Activated T-cell treated with anti-CD3 and anti-CD28 coated beads, Interleukin-2, amount 50 U/mL, for 72 hours (primary cell): Measurements from ENCODE around the gene SPEN. TPM values are rescaled to one million over a fixed set of nuclear protein-coding genes. Genes with fewer than 3 reads are reported as not detected.
"Not testable (repeated sequence)": the region's sequence is repeated elsewhere in the genome, so short reads cannot be mapped to it uniquely, and the experiment has no call there.

Experiments
- ATAC-seq, 2 donors: fragments of 150-1000 bp; cut with Tn5 transposase; replicated peaks in 1 of 2; 2 replicates each; pipeline ENCODE4 v1.10.0; 2021; ENCODE audit warnings: moderate library complexity in 2 of 2, mild to moderate bottlenecking in 1 of 2
- DNase-seq, 2 donors: peaks; one replicate each; pipeline ENCODE4 v3.0.0; 2021 to 2022; ENCODE audit warnings: mixed read lengths in 1 of 2
- H3K27ac Mint-ChIP-seq: one replicate; pipeline ENCODE4 v1.8.0; 2022; ENCODE audit warnings: mild to moderate bottlenecking, moderate library complexity, mixed read lengths
- H3K27me3 Mint-ChIP-seq: one replicate; pipeline ENCODE4 v1.8.0; 2022; ENCODE audit warnings: low read depth, mixed read lengths
- H3K36me3 Mint-ChIP-seq, 2 donors: one replicate each; pipeline ENCODE4 v1.8.0; 2022; ENCODE audit warnings: mixed read lengths in 2 of 2, mild to moderate bottlenecking in 1 of 2; ENCODE audit not compliant: insufficient read depth in 2 of 2
- H3K4me1 Mint-ChIP-seq: one replicate; pipeline ENCODE4 v1.8.0; 2022; ENCODE audit warnings: low read depth, mixed read lengths
- H3K4me3 Mint-ChIP-seq, 2 donors: one replicate each; pipeline ENCODE4 v1.8.0; 2022; ENCODE audit warnings: mild to moderate bottlenecking in 2 of 2, mixed read lengths in 2 of 2, moderate library complexity in 2 of 2
- H3K9me3 Mint-ChIP-seq, 2 donors: one replicate each; pipeline ENCODE4 v1.8.0; 2022; ENCODE audit warnings: mixed read lengths in 2 of 2
- total RNA-seq, 2 donors: library from RNA; stranded (reverse); gene quantifications; one replicate each; pipeline ENCODE4 v1.2.3, GENCODE V29; 2022

SPEN gene, protein sequence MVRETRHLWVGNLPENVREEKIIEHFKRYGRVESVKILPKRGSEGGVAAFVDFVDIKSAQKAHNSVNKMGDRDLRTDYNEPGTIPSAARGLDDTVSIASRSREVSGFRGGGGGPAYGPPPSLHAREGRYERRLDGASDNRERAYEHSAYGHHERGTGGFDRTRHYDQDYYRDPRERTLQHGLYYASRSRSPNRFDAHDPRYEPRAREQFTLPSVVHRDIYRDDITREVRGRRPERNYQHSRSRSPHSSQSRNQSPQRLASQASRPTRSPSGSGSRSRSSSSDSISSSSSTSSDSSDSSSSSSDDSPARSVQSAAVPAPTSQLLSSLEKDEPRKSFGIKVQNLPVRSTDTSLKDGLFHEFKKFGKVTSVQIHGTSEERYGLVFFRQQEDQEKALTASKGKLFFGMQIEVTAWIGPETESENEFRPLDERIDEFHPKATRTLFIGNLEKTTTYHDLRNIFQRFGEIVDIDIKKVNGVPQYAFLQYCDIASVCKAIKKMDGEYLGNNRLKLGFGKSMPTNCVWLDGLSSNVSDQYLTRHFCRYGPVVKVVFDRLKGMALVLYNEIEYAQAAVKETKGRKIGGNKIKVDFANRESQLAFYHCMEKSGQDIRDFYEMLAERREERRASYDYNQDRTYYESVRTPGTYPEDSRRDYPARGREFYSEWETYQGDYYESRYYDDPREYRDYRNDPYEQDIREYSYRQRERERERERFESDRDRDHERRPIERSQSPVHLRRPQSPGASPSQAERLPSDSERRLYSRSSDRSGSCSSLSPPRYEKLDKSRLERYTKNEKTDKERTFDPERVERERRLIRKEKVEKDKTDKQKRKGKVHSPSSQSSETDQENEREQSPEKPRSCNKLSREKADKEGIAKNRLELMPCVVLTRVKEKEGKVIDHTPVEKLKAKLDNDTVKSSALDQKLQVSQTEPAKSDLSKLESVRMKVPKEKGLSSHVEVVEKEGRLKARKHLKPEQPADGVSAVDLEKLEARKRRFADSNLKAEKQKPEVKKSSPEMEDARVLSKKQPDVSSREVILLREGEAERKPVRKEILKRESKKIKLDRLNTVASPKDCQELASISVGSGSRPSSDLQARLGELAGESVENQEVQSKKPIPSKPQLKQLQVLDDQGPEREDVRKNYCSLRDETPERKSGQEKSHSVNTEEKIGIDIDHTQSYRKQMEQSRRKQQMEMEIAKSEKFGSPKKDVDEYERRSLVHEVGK (N-terminal part only)
- total RNA-seq: 10 to 100 TPM; 53.5 to 56.9 TPM

DNA sequence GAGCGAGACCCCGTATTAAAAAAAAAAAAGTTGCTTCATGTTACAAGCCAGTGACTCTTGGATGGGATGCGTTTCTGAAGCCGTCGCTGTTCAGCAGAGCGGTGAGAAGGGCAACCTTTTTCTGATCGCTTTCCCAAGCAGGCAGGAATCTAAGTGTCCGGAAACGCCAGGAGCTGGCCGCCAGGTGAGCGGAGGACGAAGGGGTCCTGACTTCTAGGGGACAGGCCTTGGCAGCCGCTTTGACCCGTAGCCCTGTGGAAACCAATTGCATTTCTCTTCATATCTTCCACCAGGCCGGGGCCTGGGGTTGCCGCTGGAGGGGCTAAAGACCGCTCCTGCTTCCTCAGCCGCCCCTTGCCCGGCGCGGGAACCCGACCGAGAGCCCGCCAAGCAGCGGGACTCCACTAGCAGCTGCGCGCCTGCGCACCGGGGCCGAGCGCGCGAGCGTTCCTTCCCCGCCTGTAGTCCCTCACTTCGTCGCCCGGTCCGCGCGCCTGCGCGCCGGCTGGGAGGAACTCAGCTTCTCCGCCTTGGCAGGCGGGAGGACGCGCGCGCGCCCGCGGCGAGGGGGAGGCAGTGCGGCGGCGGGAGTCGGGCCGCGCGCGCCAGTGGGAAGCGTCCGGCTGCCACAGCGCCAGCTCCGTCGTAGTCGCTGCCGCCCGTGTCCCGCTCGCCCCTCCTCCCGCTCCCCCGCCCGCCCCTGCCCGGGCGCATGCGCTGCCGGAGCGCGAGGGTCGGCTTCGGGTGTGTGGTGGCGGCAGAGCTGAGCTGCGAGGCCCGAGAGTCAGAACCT lies at the start of gene SPEN:
Gene SPEN, plus strand, starts transcription at position 608 of the 793 bp plus-strand sequence. CDS start 361 bp downstream, outside the sequence.
- peak; percentile 87 for ATAC-seq
- peaks cover 64% of the 10 kb centered on the region for H3K4me1 Mint-ChIP-seq
- H3K9me3 Mint-ChIP-seq: no peaks in the 10 kb centered on the region
- H3K36me3 Mint-ChIP-seq: peaks cover 4 to 7% of the 10 kb centered on the region in 2 donors
- DNase-seq: peak; percentile 99
- H3K27ac Mint-ChIP-seq: peak within 1 kb of the TSS; percentile 96
- no peaks in the 10 kb centered on the region for H3K27me3 Mint-ChIP-seq
- peak within 1 kb of the TSS; percentile 92 to 99 for H3K4me3 Mint-ChIP-seq

DNA sequence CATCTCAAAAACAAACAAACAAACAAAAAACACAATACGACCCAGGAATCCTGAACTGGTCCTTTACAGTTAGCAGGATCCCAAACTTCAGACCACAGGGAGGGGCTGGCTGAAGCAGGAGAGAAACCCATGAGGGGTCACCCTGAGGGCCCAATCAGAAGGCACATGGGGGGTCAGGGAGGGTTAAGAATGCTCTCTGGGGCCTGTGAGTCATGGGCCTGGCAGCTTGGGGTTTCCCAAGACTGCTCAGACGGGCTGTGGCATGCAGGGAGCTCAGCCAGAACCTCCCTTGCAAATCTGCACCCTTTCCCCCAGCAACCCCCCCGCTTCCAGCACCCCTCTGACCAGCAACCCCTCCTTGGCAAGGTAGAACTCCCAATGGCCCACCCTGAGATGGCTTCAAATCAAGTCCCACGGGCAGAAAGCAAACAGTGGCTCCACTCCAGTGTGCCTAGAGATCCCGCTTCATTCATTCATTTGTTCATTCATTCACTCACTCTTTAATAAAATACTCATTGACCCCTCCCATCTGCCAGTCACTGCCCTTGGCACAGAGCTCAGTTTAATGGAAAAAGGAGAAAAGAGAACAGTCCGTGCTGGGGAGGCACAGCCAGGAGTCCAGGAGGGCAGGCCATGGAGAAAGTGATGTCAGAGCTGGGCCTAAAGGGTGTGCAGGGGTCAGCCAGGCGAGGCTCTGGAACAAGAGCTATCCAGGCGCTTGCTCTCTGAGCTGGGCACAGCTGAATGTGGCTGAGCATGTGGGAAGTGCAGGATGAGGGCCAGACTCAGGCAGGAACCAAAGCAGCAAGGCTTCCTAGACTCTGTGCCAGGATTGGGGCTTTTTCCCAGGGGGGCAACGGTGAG lies 48.3 kb upstream of the SPEN start:
- DNase-seq: peak; percentile 36 to 44
- peaks cover 13% of the 10 kb centered on the region for H3K27me3 Mint-ChIP-seq
- no peaks in the 10 kb centered on the region for H3K9me3 Mint-ChIP-seq
- H3K4me3 Mint-ChIP-seq: no peak overlapping the region
- no peak overlapping the region for H3K27ac Mint-ChIP-seq
- H3K4me1 Mint-ChIP-seq: peaks cover 17% of the 10 kb centered on the region
- no peaks in the 10 kb centered on the region for H3K36me3 Mint-ChIP-seq
- peak; percentile 73 to 80 for ATAC-seq

DNA sequence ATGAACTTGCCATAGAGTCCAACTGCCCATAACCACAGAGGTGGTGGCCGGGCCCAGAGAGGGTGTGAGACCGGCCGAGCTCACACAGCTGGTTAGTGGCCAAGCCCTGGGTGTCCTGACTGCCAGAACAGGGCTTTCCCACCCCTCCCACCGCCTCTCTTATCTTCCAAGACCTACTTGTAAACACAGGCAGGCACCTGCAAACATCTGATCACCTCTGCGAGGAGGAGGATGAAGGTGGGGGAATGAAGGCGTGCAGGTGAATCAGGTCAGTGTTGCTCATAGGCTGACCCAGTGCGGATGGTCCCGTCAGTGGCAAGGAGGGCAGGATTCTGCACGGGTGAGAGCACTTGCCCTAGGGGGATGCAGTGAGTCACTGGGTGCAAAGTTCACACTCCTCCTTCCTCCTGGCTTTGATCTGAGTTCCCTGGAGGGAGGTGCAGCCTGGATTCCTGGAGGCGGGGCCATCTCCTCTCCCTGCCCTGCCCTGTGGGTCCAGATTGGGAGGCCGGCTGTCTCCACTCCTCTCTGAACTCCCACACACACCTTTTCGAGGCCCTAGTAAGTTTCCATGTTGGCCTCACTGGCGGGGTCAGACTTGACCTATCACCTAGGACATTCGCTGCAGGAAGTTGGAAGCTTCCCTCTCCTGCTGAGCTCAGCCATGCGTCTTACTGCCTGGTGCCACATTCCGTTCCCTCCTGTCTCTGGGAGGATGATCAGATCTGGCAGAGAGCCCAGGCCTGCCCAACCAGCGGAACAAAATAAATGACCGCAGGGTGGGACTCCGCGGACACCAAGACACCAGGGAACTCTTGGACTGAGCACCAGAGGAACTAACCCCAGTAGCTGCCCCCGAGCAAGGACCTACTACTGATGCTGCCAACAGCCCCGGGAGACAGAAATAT lies 47.3 kb upstream of the SPEN start:
- no peak overlapping the region for H3K27ac Mint-ChIP-seq
- no peaks in the 10 kb centered on the region for H3K36me3 Mint-ChIP-seq
- H3K27me3 Mint-ChIP-seq: peaks cover 13% of the 10 kb centered on the region
- ATAC-seq (no peak), DNase-seq (no peak)
- H3K4me1 Mint-ChIP-seq: peaks cover 15% of the 10 kb centered on the region
- H3K9me3 Mint-ChIP-seq: no peaks in the 10 kb centered on the region
- H3K4me3 Mint-ChIP-seq: no peak overlapping the region

DNA sequence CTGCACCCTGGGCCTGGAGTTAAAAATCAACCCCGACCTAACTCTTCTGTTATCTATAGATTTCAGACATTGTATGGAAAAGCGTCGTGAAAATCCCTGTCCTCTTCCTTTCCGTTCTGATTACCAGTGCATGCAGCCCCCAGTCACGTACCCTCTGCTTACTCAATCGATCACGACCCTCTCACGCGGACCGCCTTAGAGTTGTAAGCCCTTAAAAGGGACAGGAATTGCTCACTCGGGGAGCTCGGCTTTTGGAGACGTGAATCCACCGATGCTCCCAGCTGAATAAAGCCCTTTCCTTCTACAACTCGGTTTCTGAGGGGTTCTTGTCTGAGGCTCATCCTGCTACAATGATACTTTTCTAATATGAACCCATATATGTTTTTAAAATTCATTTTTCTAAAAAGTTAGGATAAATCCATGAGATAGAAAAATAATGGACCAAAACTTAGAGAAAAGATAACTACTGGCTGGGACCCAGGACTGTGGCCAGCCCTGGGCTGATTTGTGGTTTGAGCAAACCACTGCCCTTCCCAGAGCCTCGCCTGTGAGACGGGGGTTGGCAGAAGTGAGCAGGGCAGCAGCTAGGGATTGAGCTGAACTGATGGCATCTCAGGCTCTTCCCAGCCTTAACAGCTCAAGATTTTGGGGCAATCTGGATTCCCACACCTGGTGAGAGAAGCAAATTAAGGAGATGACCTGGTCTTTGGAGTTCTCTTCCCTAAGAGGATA lies 45.1 kb upstream of the SPEN start:
- no peaks in the 10 kb centered on the region for H3K9me3 Mint-ChIP-seq
- no peak overlapping the region for H3K4me3 Mint-ChIP-seq
- H3K4me1 Mint-ChIP-seq: peaks cover 9% of the 10 kb centered on the region
- DNase-seq (no peak), ATAC-seq (no peak)
- H3K36me3 Mint-ChIP-seq: no peaks in the 10 kb centered on the region
- no peak overlapping the region for H3K27ac Mint-ChIP-seq
- peaks cover 13% of the 10 kb centered on the region for H3K27me3 Mint-ChIP-seq

DNA sequence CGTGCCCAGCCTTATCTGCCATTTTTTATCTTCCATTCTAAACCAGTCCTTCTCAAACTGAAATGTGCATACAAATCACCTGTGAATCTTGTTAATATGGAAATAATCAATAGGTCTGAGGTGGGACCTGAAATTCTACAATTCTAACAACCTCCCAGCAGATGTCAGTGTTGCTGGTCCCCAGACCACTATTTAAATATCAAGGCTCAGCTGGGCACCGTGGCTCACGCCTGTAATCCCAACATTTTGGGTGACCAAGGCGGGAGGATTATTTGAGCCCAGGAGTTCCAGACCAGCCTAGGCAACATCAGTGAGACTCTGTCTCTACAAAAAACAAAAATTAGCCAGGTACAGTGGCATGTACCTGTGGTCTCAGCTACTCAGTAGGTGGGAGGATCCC lies 44.1 kb upstream of the SPEN start:
- Mint-ChIP-seq H3K27ac (no peak overlapping the region), H3K4me1 (peaks cover 9% of the 10 kb centered on the region), H3K9me3 (no peaks in the 10 kb centered on the region), H3K36me3 (no peaks in the 10 kb centered on the region), H3K27me3 (peaks cover 13% of the 10 kb centered on the region), H3K4me3 (no peak overlapping the region)
- DNase-seq: peak; percentile 8 to 13
- ATAC-seq: peak in 1 of 2 donors; percentile 36

DNA sequence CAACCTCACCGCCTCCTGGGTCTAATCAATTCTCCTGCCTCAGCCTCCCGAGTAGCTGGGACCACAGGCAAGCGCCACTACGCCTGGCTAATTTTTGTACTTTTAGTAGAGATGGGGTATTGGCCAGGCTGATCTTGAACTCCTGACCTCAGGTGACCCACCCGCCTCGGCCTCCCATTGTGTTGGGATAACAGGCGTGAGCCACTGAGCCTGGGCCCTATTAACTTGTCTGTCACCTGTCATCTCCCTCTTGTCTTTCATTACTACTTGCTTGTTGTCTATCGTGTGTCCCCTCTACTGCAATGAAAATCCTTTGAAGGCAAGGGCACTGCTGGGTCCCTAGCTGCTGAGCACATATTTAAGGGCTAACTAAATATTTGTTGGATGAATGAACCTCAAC lies 43.4 kb upstream of the SPEN start:
- Mint-ChIP-seq H3K36me3 (no peaks in the 10 kb centered on the region), H3K4me3 (no peak overlapping the region), H3K27ac (no peak overlapping the region), H3K4me1 (peaks cover 6% of the 10 kb centered on the region), H3K9me3 (no peaks in the 10 kb centered on the region), H3K27me3 (peaks cover 13% of the 10 kb centered on the region)
- ATAC-seq (no peak), DNase-seq (no peak)

DNA sequence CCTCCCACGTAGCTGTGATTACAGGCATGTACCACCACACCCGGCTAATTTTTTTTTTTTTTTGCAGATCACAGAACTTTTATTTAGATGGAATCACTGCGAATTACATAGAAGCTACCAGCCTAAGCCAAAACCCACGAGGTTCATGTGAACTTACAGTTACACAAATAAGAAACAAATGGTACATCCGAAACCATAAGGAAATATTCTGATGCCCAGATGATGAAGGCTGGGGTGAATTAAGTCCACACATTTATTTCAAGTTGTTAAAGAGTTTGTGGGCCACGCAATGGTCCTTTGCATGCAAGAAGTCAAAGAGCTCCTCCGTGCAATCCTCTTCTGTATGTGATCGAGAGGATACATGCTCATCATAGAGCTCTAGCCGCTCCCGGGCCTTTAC lies 40.4 kb upstream of the SPEN start:
- peaks cover 9% of the 10 kb centered on the region for H3K27me3 Mint-ChIP-seq
- no peak overlapping the region for H3K27ac Mint-ChIP-seq
- no peak overlapping the region for H3K4me3 Mint-ChIP-seq
- no peaks in the 10 kb centered on the region for H3K36me3 Mint-ChIP-seq
- no peak for DNase-seq
- no peaks in the 10 kb centered on the region for H3K9me3 Mint-ChIP-seq
- ATAC-seq: no peak
- H3K4me1 Mint-ChIP-seq: no peaks in the 10 kb centered on the region

DNA sequence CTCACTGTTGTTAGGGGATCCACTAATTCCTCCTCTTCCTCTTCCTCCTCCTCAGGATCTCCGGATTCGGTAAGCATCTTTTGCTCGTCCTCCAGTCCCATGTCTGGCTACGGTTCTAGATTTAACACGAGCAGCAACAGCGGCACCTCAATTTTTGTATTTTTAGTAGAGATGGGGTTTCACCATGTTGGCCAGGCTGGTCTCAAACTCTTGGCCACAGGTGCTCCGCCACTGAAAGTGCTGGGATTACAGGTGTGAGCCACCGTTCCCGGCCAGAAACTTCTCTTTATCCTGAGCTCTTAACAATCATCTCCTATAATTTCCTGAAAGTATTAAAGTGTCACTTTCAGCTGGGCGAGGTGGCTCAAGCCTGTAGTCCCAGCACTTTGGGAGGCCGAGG lies 40.0 kb upstream of the SPEN start, which contains the start of gene UQCRHL:
Gene UQCRHL, minus strand, starts transcription at position 101 of the 400 bp plus-strand sequence. Its CDS starts 0 bp downstream, at position 101.
- not testable (repeated sequence) for ATAC-seq, H3K36me3 Mint-ChIP-seq, H3K27me3 Mint-ChIP-seq, DNase-seq, H3K27ac Mint-ChIP-seq, H3K4me3 Mint-ChIP-seq, H3K4me1 Mint-ChIP-seq, H3K9me3 Mint-ChIP-seq

DNA sequence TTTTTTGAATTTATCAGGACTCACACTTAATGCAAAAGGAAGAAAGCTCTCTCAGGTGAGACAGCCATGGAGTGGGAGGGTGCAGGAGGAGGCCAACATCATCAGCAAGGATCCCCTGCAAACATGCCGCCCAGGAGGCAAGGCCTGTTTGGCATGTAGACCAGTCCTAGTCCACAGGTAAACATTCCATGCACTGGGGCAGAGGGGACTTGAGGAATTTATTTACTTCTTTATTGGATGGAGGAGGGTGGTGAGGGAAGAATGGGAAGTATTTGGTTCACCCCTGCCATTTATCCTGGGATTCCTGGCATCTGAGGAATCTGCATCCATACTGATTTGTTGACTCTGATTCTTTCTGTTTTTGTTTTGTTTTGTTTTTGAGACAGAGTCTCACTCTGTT lies 38.6 kb upstream of the SPEN start:
- Mint-ChIP-seq H3K9me3 (no peaks in the 10 kb centered on the region), H3K27ac (no peak overlapping the region), H3K4me1 (no peaks in the 10 kb centered on the region), H3K27me3 (no peaks in the 10 kb centered on the region), H3K36me3 (no peaks in the 10 kb centered on the region), H3K4me3 (no peak overlapping the region)
- DNase-seq: no peak
- ATAC-seq: no peak

DNA sequence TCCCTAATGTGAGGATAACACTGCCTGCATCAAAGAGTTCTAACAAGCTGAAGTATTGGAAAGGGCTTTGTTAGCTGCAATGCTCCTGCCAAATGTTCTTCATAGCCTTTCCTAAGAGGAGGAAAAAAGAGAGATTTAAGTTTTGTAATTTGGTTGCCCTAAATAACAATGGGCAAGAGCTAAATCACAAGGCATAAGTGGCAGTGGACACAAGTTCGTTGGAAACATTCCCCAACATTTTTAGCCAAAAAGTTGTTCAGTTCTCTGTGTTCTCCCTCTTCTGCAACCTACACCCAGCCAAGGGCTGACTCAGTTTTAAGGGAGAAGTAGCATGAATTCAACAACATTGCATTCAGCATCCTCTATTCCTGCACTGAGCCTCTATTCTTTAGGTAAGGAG lies 37.4 kb upstream of the SPEN start:
- Mint-ChIP-seq H3K27me3 (no peaks in the 10 kb centered on the region), H3K36me3 (no peaks in the 10 kb centered on the region), H3K4me3 (no peak overlapping the region), H3K27ac (no peak overlapping the region), H3K4me1 (no peaks in the 10 kb centered on the region), H3K9me3 (no peaks in the 10 kb centered on the region)
- DNase-seq: no peak
- ATAC-seq: no peak
